ENCODE results near the gene ZBTB7B.

The ZBTB7B gene

GRCh38 chr1:155066777-155067176, 64.2 kb downstream of the ZBTB7B start:
- no peak overlapping the region for H3K27ac Mint-ChIP-seq
- peaks cover 17% of the 10 kb centered on the region for H3K36me3 Mint-ChIP-seq (ENCODE audit: low read depth)
- H3K27me3 Mint-ChIP-seq (ENCODE audit: low read depth), result peaks cover 17% of the 10 kb centered on the region
- H3K4me3 Mint-ChIP-seq, result peak overlapping the region in 2 of 3 experiments; percentile 34 to 71
- H3K9me3 Mint-ChIP-seq, result no peaks in the 10 kb centered on the region
- H3K4me1 Mint-ChIP-seq, result peaks cover 37% of the 10 kb centered on the region
- TF ChIP-seq CTCF (IDR thresholded peaks at IDR 0.05; ENCODE audit: unreplicated experiment in 3 of 3), result no peak

All from nephron (organoid).